NCI-H510A treated with DMSO at 0.1 percent for 48 hours (cell line): ENCODE measurements around the gene CFAP97D2.
"Not testable (repeated sequence)": the region's sequence is repeated elsewhere in the genome, so short reads cannot be mapped to it uniquely, and the experiment has no call there.

Source experiments
- DNase-seq: peaks from one replicate; lab custom pipeline; 2025; lab: John Stamatoyannopoulos, UW

The CFAP97D2 gene

DNA sequence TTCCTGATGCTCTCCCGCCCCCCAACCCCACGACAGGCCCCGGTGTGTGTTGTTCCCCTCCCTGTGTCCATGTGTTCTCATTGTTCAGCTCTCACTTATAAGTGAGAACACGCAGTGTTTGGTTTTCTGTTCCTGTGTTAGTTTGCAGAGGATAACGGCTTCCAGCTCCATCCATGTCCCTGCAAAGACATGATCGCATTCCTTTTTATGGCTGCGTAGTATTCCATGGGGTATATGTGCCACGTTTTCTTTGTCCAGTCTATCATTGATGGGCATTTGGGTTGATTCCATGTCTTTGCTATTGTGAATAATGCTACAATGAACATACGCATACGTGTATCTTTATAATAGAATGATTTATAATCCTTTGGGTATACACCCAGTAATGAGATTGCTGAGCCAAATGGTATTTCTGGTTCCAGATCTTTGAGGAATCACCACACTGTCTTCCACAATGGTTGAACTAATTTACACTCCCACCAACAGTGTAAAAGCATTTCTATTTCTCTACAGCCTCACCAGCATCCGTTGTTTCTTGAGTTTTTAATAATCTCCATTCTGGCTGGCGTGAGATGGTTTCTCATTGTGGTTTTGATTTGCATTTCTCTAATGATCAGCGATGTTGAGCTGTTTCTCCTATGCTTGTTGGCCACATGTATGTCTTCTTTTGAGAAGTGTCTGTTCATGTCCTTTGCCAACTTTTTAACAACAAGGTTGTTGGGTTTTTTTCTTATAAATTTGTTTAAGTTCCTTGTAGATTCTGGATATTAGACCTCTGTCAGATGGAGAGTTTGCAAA is 20.0 kb upstream of the CFAP97D2 start:
- not testable (repeated sequence) for DNase-seq

DNA sequence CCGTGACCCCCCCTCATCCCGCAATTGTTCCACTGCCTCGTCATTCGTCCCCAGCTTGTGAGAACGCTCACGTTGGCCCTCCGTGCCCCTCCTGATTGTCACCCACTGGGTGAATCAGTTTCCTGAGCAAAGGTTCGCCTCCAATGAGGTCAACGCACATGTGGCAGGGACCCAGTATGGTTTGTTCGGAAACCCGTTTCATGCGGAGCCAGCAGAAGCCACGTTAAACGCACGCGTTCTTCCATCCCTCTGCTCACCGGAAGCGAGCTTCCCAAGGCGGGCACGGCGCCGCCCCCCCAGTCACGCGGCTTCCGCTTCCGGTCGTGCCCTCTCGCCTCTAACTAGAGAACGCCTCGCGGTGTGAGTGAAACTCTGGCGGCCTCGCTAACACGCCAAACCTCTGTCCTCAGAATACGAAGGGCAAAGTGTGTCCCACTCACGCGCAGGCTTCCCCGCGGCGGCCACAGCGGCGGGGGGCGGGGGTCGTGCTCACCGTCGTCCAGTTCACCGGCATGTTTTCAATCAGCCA is 18.0 kb upstream of the CFAP97D2 start:
- DNase-seq: no peak

- DNase-seq: no peak
These were observed 17.2 kb upstream of the CFAP97D2 start for GRCh38 chr13:114161644-114162532.

DNA sequence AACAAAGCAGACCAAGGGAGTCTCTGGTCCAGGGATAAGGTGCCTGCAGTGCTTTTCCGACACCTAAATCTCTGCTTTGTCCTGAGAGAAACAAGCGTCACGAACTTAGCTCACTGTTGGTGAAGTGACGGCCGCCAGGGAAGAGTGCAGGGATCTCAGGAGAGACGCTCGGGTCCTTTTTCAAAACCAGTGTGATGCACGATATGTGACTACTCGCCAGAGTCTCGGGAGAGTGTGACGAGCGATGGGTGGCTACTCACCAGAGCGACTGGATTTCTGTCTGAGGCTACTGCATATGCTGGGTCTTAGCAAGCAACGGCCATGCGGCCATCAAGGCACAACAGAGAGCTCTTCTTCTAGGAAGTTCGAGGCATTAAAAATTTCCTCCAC is 16.5 kb upstream of the CFAP97D2 start:
- DNase-seq: no peak

- DNase-seq: no peak
These were observed 15.0 kb upstream of the CFAP97D2 start for GRCh38 chr13:114164053-114164452.

DNA sequence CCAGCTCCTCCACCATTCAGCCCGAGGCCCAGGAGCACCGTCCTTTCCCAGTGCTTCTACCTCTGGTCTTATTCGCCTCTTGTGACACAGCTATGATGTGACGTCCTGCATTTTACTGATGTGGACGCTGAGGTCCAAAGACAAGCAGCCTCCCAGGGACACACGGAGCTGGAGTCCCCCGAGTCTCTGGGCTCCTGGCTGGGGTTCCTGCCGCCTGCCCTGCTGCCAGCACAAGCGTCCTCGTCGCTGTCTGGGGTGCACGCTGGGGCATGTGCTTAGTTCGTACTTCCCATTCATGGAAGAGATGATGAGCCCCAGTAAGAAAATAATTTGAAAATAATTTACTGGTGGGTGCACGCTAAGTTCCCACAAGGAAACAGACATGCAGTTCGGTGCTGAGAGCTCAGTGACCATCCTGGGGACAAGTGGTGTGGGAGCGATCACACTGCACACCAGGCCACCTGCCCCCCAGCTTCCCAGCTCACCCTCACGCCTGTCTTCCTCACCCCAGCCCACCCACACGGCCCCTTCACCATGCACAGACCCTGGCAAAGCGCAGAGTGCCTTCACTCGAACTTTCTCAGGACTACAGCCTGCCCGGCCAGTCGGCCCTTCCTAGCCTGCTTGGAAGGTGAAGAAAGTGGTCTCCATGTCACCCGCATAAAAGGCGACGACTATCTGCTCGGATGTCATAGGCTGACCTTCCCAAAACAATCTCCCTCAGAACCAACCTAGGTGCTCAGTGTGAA is 14.2 kb upstream of the CFAP97D2 start:
- DNase-seq: no peak

- DNase-seq: no peak
These were observed 12.5 kb upstream of the CFAP97D2 start for GRCh38 chr13:114166381-114167131.

- DNase-seq: no peak
These were observed 11.6 kb upstream of the CFAP97D2 start for GRCh38 chr13:114167426-114167825.

DNA sequence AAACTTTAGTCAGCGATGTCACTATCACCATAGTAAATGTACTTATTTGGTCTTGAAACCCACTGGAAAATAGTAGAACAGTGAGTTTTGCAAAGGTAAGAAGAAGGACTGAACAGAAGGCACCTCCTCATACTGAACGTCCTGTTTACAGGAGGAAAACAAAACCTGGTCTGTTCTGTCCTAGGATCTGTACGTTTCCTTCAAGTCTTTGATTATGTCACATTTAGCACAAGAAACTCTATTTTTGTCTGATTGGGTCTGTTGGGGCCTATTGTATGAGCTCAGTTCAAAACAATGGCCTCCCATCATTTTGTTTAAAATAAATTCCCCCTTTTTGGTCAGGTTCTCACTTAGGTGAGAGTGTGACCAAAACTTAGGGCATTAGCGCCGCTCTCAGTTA is 11.2 kb upstream of the CFAP97D2 start:
- DNase-seq: no peak

GRCh38 chr13:114173272-114173671 is 5.8 kb upstream of the CFAP97D2 start:
- DNase-seq: no peak

GRCh38 chr13:114173745-114174144 is 5.3 kb upstream of the CFAP97D2 start:
- no peak for DNase-seq

- no peak for DNase-seq
These were observed 4.5 kb upstream of the CFAP97D2 start for GRCh38 chr13:114174529-114174961.

DNA sequence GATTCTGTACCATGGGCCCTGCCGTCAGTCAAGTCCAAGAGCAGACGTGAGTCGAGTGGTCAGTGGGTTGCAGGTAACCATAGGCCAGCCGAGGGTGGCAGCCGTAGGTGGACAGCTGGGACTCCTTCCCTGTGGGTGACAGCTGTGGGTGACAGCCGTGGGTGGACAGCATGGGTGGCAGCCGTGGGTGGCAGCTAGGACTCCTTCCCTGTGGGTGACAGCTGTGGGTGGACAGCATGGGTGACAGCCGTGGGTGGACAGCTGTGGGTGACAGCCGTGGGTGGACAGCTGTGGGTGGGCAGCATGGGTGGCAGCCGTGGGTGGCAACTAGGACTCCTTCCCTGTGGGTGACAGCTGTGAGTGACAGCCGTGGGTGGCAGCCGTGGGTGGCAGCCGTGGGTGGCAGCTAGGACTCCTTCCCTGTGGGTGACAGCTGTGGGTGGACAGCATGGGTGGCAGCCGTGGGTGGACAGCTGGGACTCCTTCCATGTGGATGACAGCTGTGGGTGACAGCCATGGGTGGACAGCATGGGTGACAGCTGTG is 2.6 kb upstream of the CFAP97D2 start:
- not testable (repeated sequence) for DNase-seq

- DNase-seq: no peak
These were observed 1.6 kb upstream of the CFAP97D2 start for GRCh38 chr13:114177245-114178010.

- no peak for DNase-seq
These were observed 6.3 kb downstream of the CFAP97D2 start for GRCh38 chr13:114185182-114185971.

- DNase-seq: no peak
These were observed 15.8 kb downstream of the CFAP97D2 start for GRCh38 chr13:114194853-114195252.

DNA sequence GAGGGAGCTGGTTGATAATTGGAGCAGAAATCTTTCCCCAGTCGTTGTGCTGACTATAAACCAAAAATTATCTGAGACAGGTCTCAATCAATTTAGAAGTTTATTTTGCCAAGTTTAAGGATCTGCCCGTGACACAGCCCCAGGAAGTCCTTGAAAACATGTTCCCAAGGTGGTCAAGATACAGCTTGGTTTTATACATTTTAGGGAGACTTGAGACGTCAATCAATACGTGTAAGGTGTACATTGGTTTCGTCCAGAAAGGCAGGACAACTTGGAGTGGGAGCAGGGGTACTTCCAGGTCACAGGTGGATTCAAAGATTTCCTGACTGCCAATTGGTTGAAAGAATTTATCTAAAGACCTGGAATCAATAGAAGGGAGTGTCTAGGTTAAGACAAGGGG is 17.6 kb downstream of the CFAP97D2 start:
- no peak for DNase-seq

GRCh38 chr13:114198556-114198955 is 19.5 kb downstream of the CFAP97D2 start:
- DNase-seq: no peak

DNA sequence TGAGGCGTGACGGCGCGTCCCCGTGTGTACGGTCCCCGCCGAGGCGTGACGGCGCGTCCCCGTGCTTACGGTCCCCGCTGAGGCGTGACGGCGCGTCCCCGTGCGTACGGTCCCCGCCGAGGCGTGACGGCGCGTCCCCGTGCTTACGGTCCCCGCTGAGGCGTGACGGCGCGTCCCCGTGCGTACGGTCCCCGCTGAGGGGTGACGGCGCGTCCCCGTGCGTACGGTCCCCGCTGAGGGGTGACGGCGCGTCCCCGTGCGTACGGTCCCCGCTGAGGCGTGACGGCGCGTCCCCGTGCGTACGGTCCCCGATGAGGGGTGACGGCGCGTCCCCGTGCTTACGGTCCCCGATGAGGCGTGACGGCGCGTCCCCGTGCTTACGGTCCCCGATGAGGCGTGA is 20.5 kb downstream of the CFAP97D2 start:
- not testable (repeated sequence) for DNase-seq
